Body of pancreas (tissue), 4 donors: Measurements from ENCODE around the gene DTX4. TPM values are rescaled to one million over a fixed set of nuclear protein-coding genes. Genes with fewer than 3 reads are reported as not detected.

Experiments used
- ATAC-seq: fragments of 150-250 bp; one replicate; pipeline ENCODE4 v1.9.1; 2016
- DNase-seq, 4 donors: peaks; one replicate each; pipeline ENCODE4 v3.0.0-alpha.2; 2019
- H3K27ac ChIP-seq, 4 donors: fragments of 200-600 bp; sonication (generic); 1 replicate in 3 of 4; 2 replicates in 1 of 4; pipeline versions ENCODE4 v1.5.1 to v1.6.1; 2016 to 2019; ENCODE audit warnings: mild to moderate bottlenecking in 1 of 4, mixed read lengths in 1 of 4, moderate library complexity in 1 of 4
- H3K27me3 ChIP-seq, 2 donors: fragments of 200-600 bp; sonication (generic); one replicate each; pipeline ENCODE4 v1.6.0; 2016; ENCODE audit warnings: mild to moderate bottlenecking in 1 of 2
- H3K36me3 ChIP-seq, 2 donors: fragments of 200-600 bp; sonication (generic); replicated peaks in 1 of 2; 2 replicates each; pipeline ENCODE4 v1.5.1; 2016; ENCODE audit warnings: low read depth in 2 of 2; ENCODE audit not compliant: insufficient read depth in 1 of 2
- H3K4me1 ChIP-seq: fragments of 200-600 bp; sonication (generic); one replicate; pipeline ENCODE4 v1.6.0; 2016
- H3K4me3 ChIP-seq, 2 donors: fragments of 200-600 bp; sonication (generic); 1 replicate in 1 of 2; 2 replicates in 1 of 2; pipeline ENCODE4 v1.5.1; 2016 to 2019
- H3K9me3 ChIP-seq, 3 donors: fragments of 200-600 bp; sonication (generic); 1 replicate in 2 of 3; 2 replicates in 1 of 3; pipeline ENCODE4 v1.5.1; 2016
- CTCF ChIP-seq, 7 experiments: fragments of 450-650 bp in 4 of 7; fragments of 200-600 bp in 3 of 7; sonication (generic) in 3 of 7; IDR thresholded peaks; one replicate each; pipeline ENCODE4 v1.5.1; 2016 to 2019; ENCODE audit warnings: antibody characterized with exemption in 7 of 7
- POLR2A ChIP-seq, 3 donors: fragments of 450-650 bp; IDR thresholded peaks; one replicate each; pipeline ENCODE4 v1.6.1; 2016; ENCODE audit warnings: antibody characterized with exemption in 3 of 3, mild to moderate bottlenecking in 2 of 3
- WGBS, 2 donors: methylation state at CpG; one replicate each; pipeline ENCODE4 v1.1.5; 2017; 5-methylcytosine and 5-hydroxymethylcytosine counted together
- intact Hi-C: fragments of 100-400 bp; cut with DNase I; formaldehyde crosslinking; loops from one replicate; pipeline ENCODE4 v1.15.1; 2023
- total RNA-seq, 2 donors: library from RNA; depleted of rRNA; stranded (reverse); fragments of >200 nt; gene quantifications; one replicate each; pipeline ENCODE4 v1.1.0, GENCODE V29; 2016

The DTX4 gene
- total RNA-seq, 2 donors from 2014 or later, result 9.6 to 10.4 TPM

GRCh38 chr11:59218319-59218718, 46.4 kb downstream of the DTX4 start:
- Histone ChIP-seq H3K4me1 (no peaks in the 10 kb centered on the region), H3K27me3 (no peaks in the 10 kb centered on the region), H3K9me3 (no peaks in the 10 kb centered on the region), H3K27ac (no peak overlapping the region), H3K4me3 (no peak overlapping the region), H3K36me3 (no peaks in the 10 kb centered on the region)
- ATAC-seq (no peak), DNase-seq (no peak)
- no peak for TF ChIP-seq POLR2A (IDR thresholded peaks at IDR 0.05)
- TF ChIP-seq CTCF (IDR thresholded peaks at IDR 0.05), result no peak
- intact Hi-C loops, result no loop called here
- WGBS, 2 donors, result 81 to 89% methylated on average over 4 of the region's 4 CpGs

GRCh38 chr11:59218893-59219292, 47.0 kb downstream of the DTX4 start:
- intact Hi-C loops, result no loop called here
- H3K36me3 ChIP-seq, result no peaks in the 10 kb centered on the region
- ATAC-seq (no peak), DNase-seq (no peak)
- TF ChIP-seq CTCF (IDR thresholded peaks at IDR 0.05), result no peak
- no peak for TF ChIP-seq POLR2A (IDR thresholded peaks at IDR 0.05)
- H3K9me3 ChIP-seq, result no peaks in the 10 kb centered on the region
- H3K4me1 ChIP-seq, result no peaks in the 10 kb centered on the region
- H3K27me3 ChIP-seq, result no peaks in the 10 kb centered on the region
- 46 to 57% methylated on average over 2 of the region's 2 CpGs for WGBS, 2 donors
- H3K27ac ChIP-seq, result no peak overlapping the region
- H3K4me3 ChIP-seq, result no peak overlapping the region

GRCh38 chr11:59219836-59220235, 47.9 kb downstream of the DTX4 start:
- DNase-seq (no peak), ATAC-seq (no peak)
- TF ChIP-seq POLR2A (IDR thresholded peaks at IDR 0.05), result no peak
- TF ChIP-seq CTCF (IDR thresholded peaks at IDR 0.05), result no peak
- Histone ChIP-seq H3K27ac (no peak overlapping the region), H3K36me3 (no peaks in the 10 kb centered on the region), H3K27me3 (no peaks in the 10 kb centered on the region), H3K4me1 (no peaks in the 10 kb centered on the region), H3K9me3 (no peaks in the 10 kb centered on the region), H3K4me3 (no peak overlapping the region)
- WGBS, 2 donors, result 71 to 84% methylated on average over 4 of the region's 4 CpGs
- intact Hi-C loops, result no loop called here

- no peak for TF ChIP-seq POLR2A (IDR thresholded peaks at IDR 0.05)
- TF ChIP-seq CTCF (IDR thresholded peaks at IDR 0.05), result no peak
- no peak for ATAC-seq
- 55 to 67% methylated on average over 4 of the region's 4 CpGs for WGBS, 2 donors
Observed at GRCh38 chr11:59221441-59221840, 49.5 kb downstream of the DTX4 start.

GRCh38 chr11:59222464-59223060, 50.6 kb downstream of the DTX4 start:
- Histone ChIP-seq H3K4me1 (no peaks in the 10 kb centered on the region), H3K27me3 (no peaks in the 10 kb centered on the region), H3K4me3 (no peak overlapping the region), H3K9me3 (no peaks in the 10 kb centered on the region), H3K36me3 (no peaks in the 10 kb centered on the region), H3K27ac (peak overlapping the region in 1 of 4 donors; percentile 57)
- ATAC-seq, result no peak
- 64 to 70% methylated on average over 2 of the region's 2 CpGs for WGBS, 2 donors
- DNase-seq, result peak in 1 of 4 donors; percentile 39
- intact Hi-C loops, result no loop called here
- TF ChIP-seq POLR2A (IDR thresholded peaks at IDR 0.05) (peak in 1 of 3 donors; percentile 18), CTCF (IDR thresholded peaks at IDR 0.05) (no peak)

More at GRCh38 chr11:59221441-59221840, 49.5 kb downstream of the DTX4 start:
- intact Hi-C loops, result no loop called here
- H3K27ac ChIP-seq, result no peak overlapping the region
- H3K9me3 ChIP-seq, result no peaks in the 10 kb centered on the region
- H3K4me1 ChIP-seq, result no peaks in the 10 kb centered on the region
- H3K36me3 ChIP-seq, result no peaks in the 10 kb centered on the region
- H3K4me3 ChIP-seq, result no peak overlapping the region
- no peak for DNase-seq
- H3K27me3 ChIP-seq, result no peaks in the 10 kb centered on the region
